NCI-H2227 (cell line): ENCODE data around the gene WNT7B.
A peak's percentile ranks its signal among the peaks of the same experiment; 100 is the strongest.

Experiments
- DNase-seq: peaks from one replicate; lab custom pipeline; 2025; ENCODE audit not compliant: unreplicated experiment; lab: John Stamatoyannopoulos, UW

The WNT7B gene

GRCh38 chr22:45977003-45977411, at the start of gene WNT7B:
Gene WNT7B, minus strand, starts transcription at chr22:45977162. Its CDS starts 408 bp downstream, at chr22:45976754.
- peak; percentile 39 for DNase-seq

GRCh38 chr22:46025973-46026898, 49.3 kb upstream of the WNT7B start:
- no peak for DNase-seq

GRCh38 chr22:46025225-46025972, 48.4 kb upstream of the WNT7B start:
- DNase-seq, result no peak

DNA sequence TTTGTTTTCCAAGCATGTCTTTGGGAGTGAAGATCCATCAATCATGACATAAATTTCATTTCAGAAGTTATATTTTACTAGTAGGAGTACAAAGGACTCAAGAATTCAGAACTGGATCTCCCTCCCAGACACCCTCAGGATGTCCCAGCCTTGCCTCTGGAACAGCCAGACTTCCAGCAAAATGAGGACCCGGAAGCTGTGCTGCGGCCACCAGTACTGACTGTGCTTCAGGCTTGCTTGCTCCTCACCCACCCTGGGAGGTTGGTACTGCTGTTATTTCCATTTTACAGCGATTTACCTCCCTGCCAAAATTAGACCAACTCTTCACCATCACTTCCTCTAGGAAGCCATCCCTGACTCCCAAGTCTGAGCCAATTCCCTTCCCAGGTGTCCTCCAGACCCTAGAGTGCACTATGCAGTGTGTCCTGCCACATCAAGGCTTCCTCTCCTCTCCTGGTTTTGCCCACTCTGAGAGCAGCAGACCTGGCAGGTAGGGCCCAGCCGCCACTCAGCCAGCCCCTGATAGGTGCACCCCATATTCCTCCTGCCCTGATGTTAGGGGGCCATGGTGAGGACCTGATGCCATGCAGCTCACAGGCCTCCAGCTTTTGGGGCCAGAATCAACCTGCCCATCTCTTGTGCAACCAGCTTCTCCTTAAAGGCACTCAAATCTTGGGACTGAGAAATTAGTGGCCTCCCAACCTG, 47.3 kb upstream of the WNT7B start:
- DNase-seq, result no peak

- no peak for DNase-seq
Observed at GRCh38 chr22:46023558-46023981, 46.6 kb upstream of the WNT7B start.

DNA sequence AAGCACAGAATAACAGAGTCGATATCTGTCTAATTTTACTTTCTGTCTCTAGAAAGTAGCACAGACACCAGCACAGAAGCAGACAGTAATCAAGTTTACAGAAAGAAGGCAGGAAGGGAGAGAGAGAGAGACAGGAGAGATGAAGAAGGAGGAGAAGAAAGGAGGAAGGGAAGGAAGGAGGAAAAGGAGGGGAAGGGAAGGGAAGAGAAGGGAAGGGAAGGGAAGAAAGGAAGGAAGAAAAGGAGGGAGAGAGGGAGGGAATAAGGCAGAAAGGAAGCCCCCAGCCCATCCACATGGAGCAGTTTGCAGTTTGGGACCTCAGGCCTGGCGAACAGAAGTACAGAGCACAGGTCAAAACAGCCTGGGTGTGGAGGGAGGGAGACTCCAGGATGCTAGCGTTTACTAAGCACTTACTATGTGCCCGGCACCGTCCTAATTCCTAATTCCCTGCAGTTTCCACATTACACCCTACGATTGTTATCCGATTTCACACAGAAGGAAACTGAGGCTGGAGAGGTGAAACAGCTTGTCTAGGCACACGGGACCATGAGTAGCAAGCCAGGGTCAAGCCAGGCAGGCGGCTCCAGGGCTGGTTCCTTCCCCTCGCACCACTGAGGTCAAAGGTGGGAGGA, 46.0 kb upstream of the WNT7B start:
- no peak for DNase-seq

- DNase-seq, result no peak
Observed at GRCh38 chr22:46021577-46021976, 44.6 kb upstream of the WNT7B start.

GRCh38 chr22:46019351-46019750, 42.4 kb upstream of the WNT7B start:
- DNase-seq, result no peak

DNA sequence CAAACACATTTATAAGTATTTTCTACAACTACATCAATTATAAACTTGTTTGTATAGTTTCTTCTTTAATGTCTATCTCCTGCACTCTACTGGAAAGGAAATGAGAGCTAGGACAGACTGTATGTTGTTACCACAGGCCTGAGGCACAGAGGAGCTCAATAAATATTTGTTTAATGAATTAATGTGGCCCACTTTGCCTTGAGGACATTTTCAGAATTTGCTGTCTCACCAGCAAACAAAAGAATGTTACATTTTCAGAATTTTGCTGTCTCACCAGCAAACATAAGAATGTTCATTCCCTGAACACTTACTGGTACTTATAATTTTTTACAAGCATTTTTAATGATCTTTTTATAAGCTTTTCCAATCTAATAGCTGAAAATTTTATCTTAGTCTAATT, 41.9 kb upstream of the WNT7B start:
- DNase-seq, result no peak

DNA sequence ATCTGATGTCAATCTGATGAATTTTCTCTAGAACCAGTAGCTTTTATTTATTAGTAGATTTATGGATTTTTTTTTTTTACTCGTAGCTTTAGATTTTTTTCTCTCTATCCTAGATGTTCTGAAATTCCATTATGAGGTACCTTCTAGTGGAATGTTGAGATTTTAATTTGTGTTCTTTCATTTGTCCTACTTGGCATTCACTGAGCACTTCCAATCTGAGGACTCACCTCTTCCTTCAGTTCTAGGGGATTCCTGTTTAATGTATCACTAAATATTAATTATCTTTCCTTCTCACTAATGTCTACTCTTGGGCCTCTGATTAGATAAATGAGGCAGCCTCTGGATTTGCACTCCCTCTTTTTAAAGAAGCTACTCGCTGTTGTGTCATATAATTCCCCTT, 40.2 kb upstream of the WNT7B start:
- DNase-seq, result no peak

GRCh38 chr22:46013460-46014416, 36.8 kb upstream of the WNT7B start:
- DNase-seq, result peak; percentile 72

GRCh38 chr22:46012881-46013281, 35.9 kb upstream of the WNT7B start:
- no peak for DNase-seq

- no peak for DNase-seq
Observed at GRCh38 chr22:46012182-46012880, 35.4 kb upstream of the WNT7B start.

DNA sequence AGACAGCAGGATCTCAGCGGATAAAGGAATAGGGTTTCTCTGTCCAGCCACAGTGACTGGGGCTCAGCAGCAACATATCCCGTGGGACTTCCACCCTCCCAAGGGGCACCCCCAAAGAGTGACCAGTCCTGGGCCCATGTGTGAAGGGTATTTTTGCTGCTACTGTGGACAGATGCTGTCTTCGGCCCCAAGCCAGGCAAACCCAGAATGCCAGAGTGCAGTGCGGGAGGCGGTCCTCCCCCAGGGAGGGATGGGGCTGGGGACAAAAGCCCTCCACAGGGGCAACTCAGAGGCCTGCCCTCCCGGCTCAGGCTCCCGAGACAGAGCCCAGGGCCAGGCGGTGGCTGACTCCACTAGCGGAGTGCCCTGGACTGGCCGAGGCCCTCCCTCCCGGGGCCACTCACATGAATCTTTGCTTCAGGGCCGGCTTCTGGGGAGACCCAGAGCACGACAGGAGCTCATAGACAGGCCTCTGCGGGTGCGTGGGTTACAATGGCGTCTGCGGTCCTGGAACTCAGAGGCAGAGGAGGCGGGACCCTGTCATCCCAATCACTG, 34.7 kb upstream of the WNT7B start:
- DNase-seq, result no peak

DNA sequence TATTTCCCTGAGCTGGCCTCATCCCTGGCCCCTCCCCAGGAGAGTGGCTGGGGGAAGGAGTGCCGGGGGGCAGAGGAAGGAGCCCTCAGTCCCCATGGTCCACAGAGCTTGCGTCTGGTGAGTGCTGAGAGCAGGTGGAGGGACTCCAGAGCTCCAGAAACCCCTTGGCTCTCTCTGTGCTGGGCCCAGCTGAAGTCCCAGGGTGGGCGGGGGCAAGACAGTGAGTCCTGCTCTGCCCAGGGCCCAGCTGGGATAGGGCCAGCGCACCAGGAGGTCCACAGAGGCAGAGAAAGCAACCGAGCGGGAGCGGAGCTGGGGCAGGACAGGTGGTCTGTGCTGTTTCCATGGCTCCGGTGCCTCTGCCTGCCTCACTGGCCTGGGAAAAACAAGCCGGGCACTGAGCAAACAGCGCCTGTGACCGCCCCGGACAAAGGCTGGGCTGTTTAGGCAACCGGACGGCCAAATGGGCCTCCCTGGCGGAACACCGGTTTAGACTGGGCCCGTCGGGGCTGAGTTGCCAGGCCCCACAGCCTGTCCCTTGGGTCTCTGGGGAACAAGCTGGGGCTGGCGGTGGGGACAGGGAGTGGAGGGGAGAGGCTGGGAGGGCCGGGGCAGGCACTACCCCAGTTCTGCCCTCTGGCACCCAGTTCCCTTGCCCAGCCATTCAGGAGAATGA, 34.1 kb upstream of the WNT7B start:
- no peak for DNase-seq

- no peak for DNase-seq
Observed at GRCh38 chr22:46010207-46010867, 33.4 kb upstream of the WNT7B start.

DNA sequence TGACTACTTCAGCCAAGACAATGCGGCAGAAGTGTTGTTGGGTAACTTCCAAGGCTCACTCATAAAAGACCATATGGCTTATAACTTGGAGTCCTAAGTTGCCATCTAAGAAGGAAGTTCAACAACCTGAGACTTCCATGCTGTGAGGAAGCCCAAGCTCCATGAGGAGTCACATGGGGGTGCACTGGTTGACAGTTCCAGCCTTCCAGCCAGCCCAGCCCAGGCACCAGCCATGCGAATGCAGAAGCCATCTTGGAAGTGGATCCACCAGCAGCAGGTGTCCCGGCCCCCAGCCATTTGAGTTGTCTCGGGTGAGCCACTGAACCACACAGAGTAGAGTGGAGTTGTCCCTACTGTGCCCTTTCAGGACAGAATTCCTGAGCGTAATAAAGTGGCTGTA, 32.8 kb upstream of the WNT7B start:
- DNase-seq, result no peak
